PC-9 (cell line): ENCODE data around the gene TMUB1. TPM values are rescaled to one million over a fixed set of nuclear protein-coding genes. Genes with fewer than 3 reads are reported as not detected.

Experiments used
- BruUV-seq: library from RNA; stranded (reverse); fragments of 400-500 nt; replicated peaks from 2 replicates; lab custom pipeline; 2021; lab: Mats Ljungman, UMichigan
- CTCF ChIA-PET: fragments of 300-600 bp; sonication (Branson Sonifier 250); formaldehyde crosslinking; loops from one replicate; lab custom pipeline; 2022; ENCODE audit warnings: antibody characterized with exemption; lab: Charles Lee
- POLR2A ChIA-PET: fragments of 300-600 bp; sonication (Branson Sonifier 250); formaldehyde crosslinking; loops from one replicate; lab custom pipeline; 2022; ENCODE audit warnings: antibody characterized with exemption; ENCODE audit not compliant: unreplicated experiment; lab: Charles Lee
- DNase-seq, 2 experiments: peaks; one replicate each; pipeline versions ENCODE4 v3.0.0 to v3.0.0-alpha.2; 2015 to 2022; ENCODE audit warnings: mixed read lengths in 1 of 2
- H2AFZ ChIP-seq: fragments of 200-600 bp; sonication (generic); 2 replicates; pipeline ENCODE4 v1.8.1; 2017; ENCODE audit warnings: antibody characterized with exemption
- H3F3A ChIP-seq: fragments of 200-600 bp; sonication (generic); 2 replicates; pipeline ENCODE4 v1.8.1; 2017; ENCODE audit warnings: antibody characterized with exemption, mild to moderate bottlenecking, low read depth; ENCODE audit not compliant: insufficient read depth
- H3K27ac ChIP-seq: fragments of 200-600 bp; sonication (generic); 2 replicates; pipeline ENCODE4 v1.6.1; 2016; ENCODE audit warnings: mixed run types
- H3K27me3 ChIP-seq: fragments of 200-600 bp; sonication (generic); 2 replicates; pipeline ENCODE4 v1.6.1; 2016; ENCODE audit warnings: low read depth, mixed run types; ENCODE audit not compliant: insufficient read depth
- H3K36me3 ChIP-seq: fragments of 200-600 bp; sonication (generic); 2 replicates; pipeline ENCODE4 v1.6.1; 2016; ENCODE audit warnings: low read depth, mixed run types
- H3K4me1 ChIP-seq: fragments of 200-600 bp; sonication (generic); replicated peaks from 2 replicates; pipeline ENCODE4 v1.6.1; 2016; ENCODE audit warnings: mixed run types; ENCODE audit not compliant: insufficient read depth
- H3K4me2 ChIP-seq: fragments of 200-600 bp; sonication (generic); 2 replicates; pipeline ENCODE4 v1.6.1; 2017; ENCODE audit warnings: mixed run types
- H3K4me3 ChIP-seq: fragments of 200-600 bp; sonication (generic); 2 replicates; pipeline ENCODE4 v1.6.1; 2016; ENCODE audit warnings: mixed run types
- H3K79me2 ChIP-seq: fragments of 200-600 bp; sonication (generic); 2 replicates; pipeline ENCODE4 v1.6.1; 2017; ENCODE audit warnings: low read depth, mixed run types
- H3K9me2 ChIP-seq: fragments of 200-600 bp; sonication (generic); 2 replicates; pipeline ENCODE4 v1.8.1; 2017; ENCODE audit warnings: mild to moderate bottlenecking; ENCODE audit not compliant: insufficient read depth
- H3K9me3 ChIP-seq: fragments of 200-600 bp; sonication (generic); 2 replicates; pipeline ENCODE4 v1.8.1; 2016; ENCODE audit warnings: low read depth; ENCODE audit not compliant: insufficient read depth
- H4K20me1 ChIP-seq: fragments of 200-600 bp; sonication (generic); 2 replicates; pipeline ENCODE4 v1.8.1; 2017; ENCODE audit not compliant: insufficient read depth
- CTCF ChIP-seq: fragments of 200-600 bp; sonication (generic); conservative IDR thresholded peaks from 2 replicates; pipeline ENCODE4 v1.6.1; 2017; ENCODE audit warnings: mixed run types, antibody characterized with exemption, mild to moderate bottlenecking, moderate library complexity
- EZH2 ChIP-seq: fragments of 200-600 bp; sonication (generic); IDR thresholded peaks from 2 replicates; pipeline ENCODE4 v1.8.0; 2017; ENCODE audit warnings: antibody characterized with exemption, low read depth
- intact Hi-C: fragments of 100-400 bp; cut with micrococcal nuclease; formaldehyde crosslinking; loops from one replicate; pipeline ENCODE4 v1.10.0; 2022; ENCODE audit not compliant: unreplicated experiment
- total RNA-seq: library from RNA; stranded (reverse); gene quantifications from 2 replicates; pipeline ENCODE4 v1.2.3, GENCODE V29; 2021

Gene TMUB1
- total RNA-seq, 1 experiment from 2014 or later: 87.8 TPM

GRCh38 chr7:151113344-151114150 lies 30.3 kb upstream of the TMUB1 start:
- TF ChIP-seq CTCF (no peak), EZH2 (no peak)
- no peaks in the 10 kb centered on the region for H3K27me3 ChIP-seq

DNA sequence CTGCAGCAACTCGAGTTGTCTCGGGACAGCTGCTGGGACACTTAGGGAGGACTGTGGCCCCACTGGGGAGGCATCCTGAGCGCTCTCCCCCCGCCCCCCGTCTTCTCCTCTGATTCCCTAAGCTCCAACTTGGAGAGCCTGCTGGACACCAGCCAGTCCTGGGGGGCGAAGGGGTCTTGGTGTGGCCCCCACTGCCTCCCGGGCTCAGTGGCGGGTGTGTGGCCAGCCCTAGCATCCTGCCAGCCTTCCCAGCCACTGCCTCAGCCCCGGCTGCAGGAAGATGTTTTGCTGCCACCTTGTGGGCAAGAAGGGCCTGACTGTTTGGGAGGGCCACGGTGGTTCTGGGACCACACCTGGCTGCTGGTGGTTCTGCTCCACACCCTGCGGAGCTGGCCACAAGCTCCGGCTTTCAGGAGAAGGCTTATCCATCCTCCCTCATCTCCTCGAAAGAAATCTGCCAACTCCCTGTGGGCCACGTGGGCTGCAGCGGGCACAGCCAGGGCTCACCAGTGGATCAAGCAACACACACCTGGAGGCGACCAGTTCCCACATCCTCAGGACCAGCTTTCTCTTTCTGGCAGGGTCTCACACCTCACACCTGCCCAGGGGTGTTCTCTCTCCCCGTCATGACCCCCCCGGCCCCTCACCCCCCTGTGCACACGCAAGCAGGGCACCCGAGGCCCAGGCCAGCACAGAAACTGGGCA lies 27.8 kb upstream of the TMUB1 start:
- ChIA-PET CTCF (interaction anchor here (0.6 to 1.2 kb wide), 3 partner anchors 24 to 192 kb away, joined by 3 to 13 read pairs (median 4); partner anchors contain the start of gene ABCF2), POLR2A (no interaction called here)
- Histone ChIP-seq H3F3A (peaks cover 38% of the 10 kb centered on the region), H3K4me2 (no peak overlapping the region), H2AFZ (no peak overlapping the region), H3K9me3 (no peaks in the 10 kb centered on the region), H3K27ac (no peak overlapping the region), H3K36me3 (no peaks in the 10 kb centered on the region), H3K9me2 (no peaks in the 10 kb centered on the region), H4K20me1 (peaks cover 64% of the 10 kb centered on the region), H3K4me1 (peaks cover 26% of the 10 kb centered on the region), H3K27me3 (no peaks in the 10 kb centered on the region), H3K4me3 (no peak overlapping the region), H3K79me2 (peaks cover 23% of the 10 kb centered on the region)
- DNase-seq: peak; percentile 52 to 82
- no TSS peak for BruUV-seq
- TF ChIP-seq CTCF (peak; percentile 92), EZH2 (no peak)
- intact Hi-C loops: loop anchor here (1.0 to 10.0 kb wide), 6 partner anchors 116 to 789 kb away; partner anchors contain the start of genes ABCF2, ACTR3C and LRRC61

More at GRCh38 chr7:151113344-151114150, 30.3 kb upstream of the TMUB1 start:
- Histone ChIP-seq H3K36me3 (no peaks in the 10 kb centered on the region), H3K4me1 (peaks cover 30% of the 10 kb centered on the region), H3F3A (peaks cover 38% of the 10 kb centered on the region), H3K4me3 (peak overlapping the region; percentile 16; the same call in 1 of the 2 replicates), H3K27ac (peak overlapping the region; percentile 77), H2AFZ (no peak overlapping the region), H3K9me3 (no peaks in the 10 kb centered on the region), H3K4me2 (peak overlapping the region; percentile 58), H4K20me1 (peaks cover 64% of the 10 kb centered on the region), H3K9me2 (no peaks in the 10 kb centered on the region), H3K79me2 (peaks cover 32% of the 10 kb centered on the region)
- intact Hi-C loops: loop anchor here (1.0 to 10.0 kb wide), 10 partner anchors 27 to 791 kb away; partner anchors contain the start of genes ABCB8, ABCF2, ACTR3C and AGAP3
- ChIA-PET CTCF (no interaction called here), POLR2A (interaction anchor here (0.6 to 1.0 kb wide), 3 partner anchors 85 to 205 kb away, joined by 3 to 6 read pairs (median 4); partner anchors contain the start of gene ABCB8)
- DNase-seq: peak; percentile 79 to 87
- no TSS peak for BruUV-seq
